Natural killer cell (primary cell): ENCODE data around the gene RAP2B. TPM values are rescaled to one million over a fixed set of nuclear protein-coding genes. Genes with fewer than 3 reads are reported as not detected.

Experiments used
- ATAC-seq, 3 donors: fragments of 150-1000 bp in 2 of 3; fragments of 200-7000 bp in 1 of 3; cut with Tn5 transposase; 1 replicate in 1 of 3; 2 replicates in 2 of 3; pipeline ENCODE4 v1.10.0; 2021; ENCODE audit warnings: mild to moderate bottlenecking in 2 of 3, moderate library complexity in 2 of 3
- DNase-seq, 2 donors: peaks; one replicate each; pipeline versions ENCODE4 v3.0.0 to v3.0.0-alpha.2; 2013 to 2021; ENCODE audit warnings: mixed read lengths in 1 of 2
- H3K27ac ChIP-seq: one replicate; pipeline ENCODE4 v1.5.1; 2013; ENCODE audit warnings: mild to moderate bottlenecking, low read length
- H3K27me3 ChIP-seq: one replicate; pipeline ENCODE4 v1.6.1; 2013; ENCODE audit warnings: low read length; ENCODE audit not compliant: control insufficient read depth, insufficient read depth
- H3K36me3 ChIP-seq: one replicate; pipeline ENCODE4 v1.6.1; 2013; ENCODE audit warnings: low read length; ENCODE audit not compliant: control insufficient read depth, insufficient read depth
- H3K4me1 ChIP-seq: one replicate; pipeline ENCODE4 v1.6.1; 2013; ENCODE audit warnings: low read length; ENCODE audit not compliant: control insufficient read depth, insufficient read depth
- H3K4me3 ChIP-seq: one replicate; pipeline ENCODE4 v1.5.1; 2013; ENCODE audit warnings: low read length
- H3K9me3 ChIP-seq: one replicate; pipeline ENCODE4 v1.6.1; 2013; ENCODE audit warnings: low read length; ENCODE audit not compliant: control insufficient read depth, insufficient read depth
- H3K27ac Mint-ChIP-seq, 2 donors: one replicate each; pipeline ENCODE4 v1.8.0; 2022; ENCODE audit warnings: mild to moderate bottlenecking in 2 of 2, mixed read lengths in 2 of 2, moderate library complexity in 1 of 2
- H3K27me3 Mint-ChIP-seq, 2 donors: one replicate each; pipeline ENCODE4 v1.8.0; 2022; ENCODE audit warnings: low read depth in 2 of 2, mixed read lengths in 2 of 2
- H3K36me3 Mint-ChIP-seq: one replicate; pipeline ENCODE4 v1.8.0; 2022; ENCODE audit warnings: mixed read lengths
- H3K4me1 Mint-ChIP-seq, 2 donors: one replicate each; pipeline ENCODE4 v1.8.0; 2022; ENCODE audit warnings: mixed read lengths in 2 of 2
- H3K4me3 Mint-ChIP-seq: one replicate; pipeline ENCODE4 v1.8.0; 2022; ENCODE audit warnings: mild to moderate bottlenecking, moderate library complexity, mixed read lengths
- H3K9me3 Mint-ChIP-seq, 2 donors: one replicate each; pipeline ENCODE4 v1.8.0; 2022; ENCODE audit warnings: mixed read lengths in 2 of 2
- CTCF ChIP-seq: fragments of 200-600 bp; IDR thresholded peaks from one replicate; pipeline ENCODE4 v1.8.0; 2022; ENCODE audit warnings: antibody characterized with exemption
- WGBS: methylation state at CpG from one replicate; pipeline ENCODE4 v1.1.7; 2013; ENCODE audit warnings: missing lambda C conversion rate; ENCODE audit not compliant: insufficient coverage; 5-methylcytosine and 5-hydroxymethylcytosine counted together
- intact Hi-C: fragments of 100-400 bp; cut with micrococcal nuclease; formaldehyde crosslinking; loops from one replicate; pipeline ENCODE4 v1.14.2; 2022
- total RNA-seq, 4 donors: library from RNA; stranded (reverse); fragments of 120-200 nt in 1 of 4; gene quantifications; one replicate each; pipeline versions ENCODE4 v1.2.3 to v1.2.4, GENCODE V29; 2013 to 2022

Gene RAP2B
- total RNA-seq, 3 donors from 2014 or later (not counting 1 experiment from before 2014, with no cell fraction given), result 34.8 to 41.7 (median 38.1) TPM

GRCh38 chr3:153215966-153216365, 53.9 kb downstream of the RAP2B start:
- peaks cover 17% of the 10 kb centered on the region for H3K4me1 ChIP-seq
- Mint-ChIP-seq H3K27ac (peak overlapping the region in 1 of 2 donors; percentile 1), H3K36me3 (peaks cover 8% of the 10 kb centered on the region), H3K4me1 (peaks cover 47 to 54% of the 10 kb centered on the region in 2 donors), H3K9me3 (peaks cover 0 to 3% of the 10 kb centered on the region in 2 donors), H3K27me3 (no peaks in the 10 kb centered on the region), H3K4me3 (no peak overlapping the region)
- WGBS, result 97% methylated on average over 5 of the region's 5 CpGs
- no peak overlapping the region for H3K4me3 ChIP-seq
- ATAC-seq (no peak), DNase-seq (no peak)
- no peak for TF ChIP-seq CTCF
- intact Hi-C loops, result no loop called here
- no peaks in the 10 kb centered on the region for H3K36me3 ChIP-seq
- no peaks in the 10 kb centered on the region for H3K27me3 ChIP-seq
- no peaks in the 10 kb centered on the region for H3K9me3 ChIP-seq
- H3K27ac ChIP-seq, result no peak overlapping the region

- TF ChIP-seq CTCF, result no peak
- H3K27me3 ChIP-seq, result no peaks in the 10 kb centered on the region
- H3K27ac ChIP-seq, result no peak overlapping the region
- peaks cover 21% of the 10 kb centered on the region for H3K4me1 ChIP-seq
- peaks cover 54 to 62% of the 10 kb centered on the region in 2 donors for H3K4me1 Mint-ChIP-seq
- H3K9me3 Mint-ChIP-seq, result peaks cover 0 to 3% of the 10 kb centered on the region in 2 donors
- no peaks in the 10 kb centered on the region for H3K9me3 ChIP-seq
- DNase-seq, result no peak
- H3K27me3 Mint-ChIP-seq, result no peaks in the 10 kb centered on the region
- H3K4me3 ChIP-seq, result no peak overlapping the region
- WGBS, result 91% methylated on average over 1 of the region's 2 CpGs
- H3K4me3 Mint-ChIP-seq, result no peak overlapping the region
- intact Hi-C loops, result no loop called here
- peaks cover 8% of the 10 kb centered on the region for H3K36me3 Mint-ChIP-seq
- no peak overlapping the region for H3K27ac Mint-ChIP-seq
- H3K36me3 ChIP-seq, result no peaks in the 10 kb centered on the region
- ATAC-seq, result no peak
Measured at GRCh38 chr3:153216928-153217327, 54.9 kb downstream of the RAP2B start.

- peak overlapping the region; percentile 20 for H3K27ac ChIP-seq
- intact Hi-C loops, result no loop called here
- WGBS, result 94% methylated on average over 2 of the region's 2 CpGs
- no peaks in the 10 kb centered on the region for H3K9me3 ChIP-seq
- H3K4me3 Mint-ChIP-seq, result peak overlapping the region; percentile 72
- no peak overlapping the region for H3K4me3 ChIP-seq
- peaks cover 0 to 3% of the 10 kb centered on the region in 2 donors for H3K9me3 Mint-ChIP-seq
- peaks cover 8% of the 10 kb centered on the region for H3K36me3 Mint-ChIP-seq
- no peak for ATAC-seq
- peaks cover 40% of the 10 kb centered on the region for H3K4me1 ChIP-seq
- no peaks in the 10 kb centered on the region for H3K36me3 ChIP-seq
- peaks cover 60 to 75% of the 10 kb centered on the region in 2 donors for H3K4me1 Mint-ChIP-seq
- TF ChIP-seq CTCF, result no peak
- no peak for DNase-seq
- peak overlapping the region; percentile 94 to 99 for H3K27ac Mint-ChIP-seq
- no peaks in the 10 kb centered on the region for H3K27me3 Mint-ChIP-seq
- no peaks in the 10 kb centered on the region for H3K27me3 ChIP-seq
Measured at GRCh38 chr3:153219146-153219545, 57.1 kb downstream of the RAP2B start.
